ENCODE results near the gene MMP21.

MMP21 gene

DNA sequence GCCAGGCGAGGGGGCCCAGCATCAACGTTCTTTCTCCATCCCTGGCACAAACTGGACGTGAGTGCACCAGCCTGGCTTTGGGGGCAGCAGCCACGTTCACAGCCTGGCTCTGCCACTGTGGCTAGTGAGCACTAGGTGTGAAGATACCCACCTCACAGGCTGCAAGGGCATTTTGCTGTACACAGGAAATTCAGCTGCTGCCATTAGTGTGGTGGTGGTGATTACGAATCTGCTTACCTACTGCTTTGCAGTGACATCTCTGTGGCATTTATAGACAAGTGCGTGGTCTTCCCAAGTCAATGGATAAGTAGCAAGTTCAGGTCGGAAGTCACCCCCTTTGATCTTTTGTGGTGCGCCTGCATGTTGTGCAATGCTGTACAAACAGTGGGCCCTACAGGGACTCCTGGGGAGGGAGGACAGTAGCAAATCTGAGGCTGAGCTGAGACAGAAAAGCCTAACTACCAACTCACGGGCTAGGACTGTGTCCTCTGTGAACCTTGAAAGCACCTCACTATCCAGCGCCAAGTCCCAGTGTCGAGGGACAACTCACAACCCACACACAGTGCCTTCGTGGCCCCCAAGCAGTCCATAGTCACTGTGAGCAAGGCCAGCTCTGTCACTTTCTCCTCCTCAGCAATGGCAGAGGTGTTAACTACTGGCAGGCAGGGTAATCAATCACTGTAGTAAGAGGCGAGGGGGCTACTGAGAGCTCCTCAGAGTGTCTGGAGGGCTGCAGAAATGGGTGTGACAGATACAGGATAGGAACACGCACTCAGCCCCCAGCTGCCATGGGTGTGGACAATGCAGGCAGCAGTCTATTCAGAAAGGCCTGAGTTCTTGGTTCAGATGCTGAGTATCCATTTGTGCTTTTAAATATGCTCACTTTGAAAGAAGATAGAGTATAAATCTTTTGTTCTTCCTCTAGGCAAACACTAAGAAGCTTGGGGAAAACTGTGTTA lies 17.0 kb upstream of the MMP21 start:
- no peak for DNase-seq

DNA sequence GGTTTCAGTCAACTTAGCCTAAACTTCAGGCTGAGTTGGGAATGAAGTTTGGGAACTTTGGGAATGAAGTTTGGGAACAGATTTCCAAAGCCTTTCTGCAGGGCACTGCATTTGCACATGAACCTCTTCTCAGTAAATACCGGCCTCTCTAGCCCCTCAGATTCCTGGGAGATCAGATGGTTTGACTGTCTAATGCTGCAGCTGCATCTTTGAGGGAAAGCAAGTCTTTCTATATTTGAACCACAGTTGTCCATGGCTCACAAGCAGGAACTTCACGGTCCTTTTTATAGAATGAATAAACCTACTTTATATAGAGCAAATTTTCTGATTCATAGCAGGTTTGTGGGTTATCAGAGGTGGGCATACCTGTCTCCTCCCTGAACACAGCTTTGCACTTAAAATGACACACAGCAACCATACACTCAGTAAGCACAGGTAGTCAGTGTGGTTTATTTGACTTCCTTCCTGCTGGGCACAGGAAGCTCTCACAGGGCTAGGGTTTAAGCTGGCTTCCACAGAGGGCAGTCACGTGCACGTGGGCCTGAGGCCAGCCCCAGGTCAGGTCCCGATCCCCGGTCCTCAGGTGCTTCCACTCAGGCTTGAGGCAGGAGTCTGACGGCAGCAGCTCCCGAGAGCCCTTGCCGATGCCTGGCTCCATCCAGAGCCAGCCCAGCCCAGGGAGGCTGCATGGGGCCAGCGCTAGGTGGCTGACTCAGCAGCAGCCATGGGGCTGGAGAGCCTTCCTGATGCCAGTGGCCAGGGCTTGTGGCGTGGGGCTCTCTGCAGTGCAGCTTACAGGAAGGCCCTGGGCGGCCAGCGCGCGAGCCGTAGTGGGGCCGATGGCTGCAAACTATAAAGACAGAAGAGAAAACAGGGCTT lies 12.8 kb upstream of the MMP21 start:
- DNase-seq = no peak

DNA sequence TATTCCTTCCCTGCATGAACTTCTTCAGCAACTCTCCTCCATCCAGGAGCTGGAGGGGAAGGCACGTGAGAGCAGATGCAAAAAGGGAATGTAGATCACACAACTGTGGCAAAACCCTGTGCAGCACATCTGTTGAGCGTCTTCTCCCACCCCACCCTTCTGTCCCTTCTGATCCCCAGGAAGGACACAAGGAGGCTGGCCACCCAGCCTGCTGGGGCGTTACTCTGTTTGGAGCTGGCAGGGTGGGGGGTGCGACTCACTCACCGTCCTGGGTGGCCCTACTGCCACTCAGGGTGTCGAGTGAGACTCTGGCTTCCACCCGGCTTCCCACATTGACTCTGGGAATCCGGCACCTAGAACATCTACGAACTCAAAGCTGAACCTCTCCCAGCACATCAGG lies 10.2 kb upstream of the MMP21 start:
- no peak for DNase-seq

DNA sequence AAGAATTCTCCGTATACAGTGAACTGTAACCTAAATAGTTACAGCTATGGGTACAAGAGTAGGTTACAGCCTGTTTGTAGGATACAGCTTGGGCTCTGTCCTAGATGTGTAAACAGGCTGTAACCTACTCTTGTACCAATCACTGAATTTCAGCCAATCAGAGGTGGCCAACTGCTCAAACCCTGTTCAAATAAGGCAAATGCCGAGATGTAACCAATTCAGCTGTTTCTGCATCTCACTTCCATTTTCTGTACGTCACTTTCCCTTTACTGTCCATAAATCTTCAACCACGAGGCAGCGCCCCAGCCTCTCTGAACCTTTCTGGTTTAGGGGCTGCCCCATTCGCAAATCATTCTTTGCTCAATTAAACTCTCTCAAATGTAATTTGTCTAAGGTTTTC lies 8.3 kb upstream of the MMP21 start:
- no peak for DNase-seq

DNA sequence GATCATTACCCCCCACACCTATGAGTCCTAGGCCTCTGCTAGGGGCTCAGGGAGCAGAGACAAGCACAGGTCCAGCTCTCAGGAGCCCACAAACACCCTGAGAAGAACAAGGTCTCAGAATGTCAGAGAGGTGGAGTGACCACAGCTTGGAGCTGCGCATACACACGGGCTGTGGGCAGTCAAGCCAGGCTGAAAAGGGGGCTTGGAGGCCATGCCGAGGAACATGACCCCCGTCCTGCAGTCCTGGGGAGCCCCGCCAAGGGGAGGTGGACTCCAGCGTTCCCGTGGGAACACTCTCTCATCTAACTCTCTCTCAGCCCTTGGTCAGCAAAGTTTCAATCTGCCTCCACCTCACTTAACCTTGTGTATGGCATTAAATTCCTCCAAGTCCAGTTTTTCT lies 7.8 kb upstream of the MMP21 start:
- no peak for DNase-seq

DNA sequence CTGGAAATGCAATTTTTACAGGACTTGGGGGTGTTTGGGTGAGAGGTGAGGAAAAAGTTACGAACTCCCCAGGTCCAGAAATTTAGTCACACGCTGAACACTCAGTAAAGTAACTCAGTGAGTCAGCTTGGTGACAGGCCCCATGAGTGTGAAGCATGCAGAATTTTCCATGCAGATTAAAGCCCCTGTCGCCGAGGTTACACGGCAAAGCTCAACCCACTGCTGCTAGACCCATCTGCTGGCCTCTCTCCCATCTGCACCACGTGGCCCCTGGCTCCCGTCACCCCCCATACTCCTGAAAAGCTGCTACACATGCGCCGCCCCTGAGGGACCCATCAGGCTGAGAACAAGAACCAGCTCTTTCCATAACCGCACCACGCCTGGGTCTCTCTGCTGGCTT lies 7.0 kb upstream of the MMP21 start:
- DNase-seq = no peak

DNA sequence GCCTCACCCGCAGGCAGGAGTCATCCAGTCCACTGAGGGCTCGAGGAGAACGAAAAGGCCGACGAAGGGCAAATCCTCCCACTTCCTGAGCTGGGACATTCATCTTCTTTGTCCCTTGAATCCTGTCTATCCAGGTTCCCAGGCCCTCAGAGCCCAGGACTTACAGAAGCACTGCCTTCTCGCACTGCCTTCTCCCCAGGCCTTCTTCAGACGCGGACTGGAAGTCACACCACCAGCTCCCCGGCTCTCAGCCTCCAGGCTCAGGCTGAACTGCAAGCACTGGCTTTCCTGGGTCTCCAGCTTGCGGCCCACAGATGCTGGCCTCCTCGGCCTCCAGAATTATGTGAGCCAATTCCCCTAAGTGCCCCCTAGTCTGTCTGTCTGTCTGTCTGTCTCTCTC lies 6.4 kb upstream of the MMP21 start:
- no peak for DNase-seq

DNA sequence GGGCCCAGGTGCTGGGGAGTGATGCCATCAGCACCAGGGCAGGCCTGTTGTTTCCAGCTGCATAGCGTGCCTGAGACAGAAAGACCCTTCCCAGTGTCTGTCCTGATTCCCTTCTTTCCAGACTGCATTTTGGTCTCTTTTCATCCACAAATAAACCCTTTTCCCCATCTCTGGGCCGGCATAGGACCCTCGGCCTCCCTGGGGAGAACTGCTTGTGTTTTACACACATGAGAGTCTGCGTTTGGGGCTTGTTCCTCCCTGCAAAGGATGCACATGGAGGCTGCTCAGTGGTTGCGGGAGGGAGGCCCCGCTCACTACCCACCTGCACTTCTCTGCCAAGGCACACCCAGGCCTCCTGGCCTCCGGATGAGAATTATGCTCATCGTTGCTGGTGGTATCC lies 5.8 kb upstream of the MMP21 start:
- DNase-seq = no peak

DNA sequence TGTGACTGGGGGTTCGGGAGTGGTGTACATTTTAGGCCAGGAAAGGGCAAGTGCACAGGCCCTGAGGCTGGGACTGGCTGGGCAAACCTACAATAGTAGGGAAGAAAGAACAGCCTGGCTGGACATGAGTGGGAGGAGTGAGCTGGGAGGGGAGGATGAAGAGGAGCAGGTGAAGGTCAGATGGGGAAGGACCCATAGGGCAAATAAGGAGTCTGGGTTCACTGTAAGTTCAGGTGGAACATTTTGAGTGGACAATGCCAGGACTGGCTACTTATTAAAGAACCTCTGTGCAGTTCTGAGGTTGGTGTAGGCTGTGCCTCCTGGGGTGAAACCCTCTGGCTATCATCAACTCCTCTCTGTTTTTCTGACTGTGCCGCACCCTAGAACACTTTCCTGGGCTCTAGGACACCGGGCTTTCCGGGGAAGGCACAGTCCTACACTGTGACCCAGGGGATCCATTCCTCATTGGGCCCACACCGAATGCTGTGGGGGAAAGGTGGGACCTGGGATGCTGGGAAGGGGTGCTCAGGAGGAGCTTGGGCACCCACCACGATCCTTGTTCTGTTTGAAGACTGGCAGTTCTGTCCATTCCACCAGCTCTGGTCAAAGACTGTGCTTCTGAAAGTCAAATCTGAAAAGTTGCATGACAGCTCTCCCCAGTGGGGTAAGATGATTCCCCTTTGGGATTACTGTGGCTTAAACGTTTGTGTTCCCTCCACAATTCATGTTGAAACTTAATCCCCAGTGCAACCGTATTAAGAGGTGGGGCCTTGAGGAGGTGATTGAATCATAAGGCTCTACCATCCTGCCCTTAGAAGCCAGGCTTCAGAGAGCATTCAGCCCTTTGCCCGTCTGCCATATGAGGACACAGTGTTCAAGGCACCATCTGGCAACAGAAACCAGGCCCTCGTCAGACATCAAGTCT lies 4.0 kb upstream of the MMP21 start:
- DNase-seq = no peak

DNA sequence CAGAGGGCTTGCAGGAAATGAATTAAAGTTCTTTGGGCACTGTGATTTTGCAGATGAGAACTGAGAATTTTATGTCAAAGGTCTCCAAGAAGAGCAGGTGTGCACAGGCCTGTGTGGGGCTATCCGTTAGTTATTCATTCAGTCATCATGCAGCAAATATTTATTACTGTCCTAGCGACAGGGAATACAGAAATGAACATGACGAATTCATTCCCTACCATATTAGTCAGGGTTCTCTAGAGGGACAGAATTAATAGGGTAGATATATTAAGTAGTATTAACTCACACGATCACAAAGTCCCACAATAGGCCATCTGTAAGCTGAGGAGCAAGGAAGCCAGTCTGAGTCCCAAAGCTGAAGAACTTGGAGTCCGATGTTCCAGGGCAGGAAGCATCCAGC lies 2.9 kb upstream of the MMP21 start:
- no peak for DNase-seq

DNA sequence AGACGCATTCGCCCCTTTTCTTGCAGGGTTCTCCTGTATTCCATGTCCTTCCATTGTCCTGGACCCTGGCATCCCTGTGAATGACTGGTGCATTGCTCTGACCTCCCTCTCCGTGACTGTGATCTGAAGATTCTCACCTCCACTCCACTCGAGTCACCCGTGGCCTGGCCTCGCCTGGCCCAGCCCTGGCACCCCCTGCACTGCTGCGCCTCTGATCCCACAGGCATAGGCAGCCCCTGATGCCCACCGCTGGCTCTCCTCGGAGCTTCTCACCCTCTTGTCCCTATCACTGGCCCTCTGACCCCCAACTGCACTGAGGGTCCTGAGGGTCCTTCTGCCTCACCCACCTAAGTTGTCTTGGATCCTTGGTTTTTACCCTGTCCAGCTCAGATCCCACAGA lies 2.2 kb upstream of the MMP21 start:
- no peak for DNase-seq

DNA sequence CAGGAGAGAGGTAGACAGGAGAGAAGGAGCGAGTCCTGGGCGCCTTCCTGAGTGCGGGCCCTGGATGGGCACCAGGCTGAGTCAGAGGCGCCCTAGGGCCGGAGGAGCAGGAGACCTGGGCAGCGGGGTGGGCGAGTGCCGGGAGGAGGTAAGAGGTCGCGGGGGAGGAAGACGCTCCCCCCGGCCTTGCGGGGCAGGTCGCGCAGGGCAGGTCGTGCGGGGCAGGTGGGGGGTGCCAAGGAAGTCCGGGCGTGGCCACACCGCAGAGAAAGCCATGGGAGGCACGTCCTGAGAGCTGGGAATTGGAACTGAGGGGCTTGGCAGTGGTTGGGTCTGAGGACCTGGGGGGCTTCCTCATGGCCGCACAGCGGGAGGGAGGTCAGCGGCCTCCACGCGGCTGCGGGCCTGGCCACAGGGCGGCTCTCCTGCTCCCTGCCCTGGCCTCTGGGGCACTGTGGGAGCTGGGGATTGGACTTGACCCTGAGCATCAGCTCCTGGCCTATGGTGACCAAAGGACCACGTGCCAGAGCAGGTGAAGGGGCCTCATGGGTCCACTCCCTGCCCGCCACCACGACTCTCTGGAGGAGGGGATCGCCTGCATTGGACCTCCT lies 935 bp downstream of the MMP21 start:
- no peak for DNase-seq

DNA sequence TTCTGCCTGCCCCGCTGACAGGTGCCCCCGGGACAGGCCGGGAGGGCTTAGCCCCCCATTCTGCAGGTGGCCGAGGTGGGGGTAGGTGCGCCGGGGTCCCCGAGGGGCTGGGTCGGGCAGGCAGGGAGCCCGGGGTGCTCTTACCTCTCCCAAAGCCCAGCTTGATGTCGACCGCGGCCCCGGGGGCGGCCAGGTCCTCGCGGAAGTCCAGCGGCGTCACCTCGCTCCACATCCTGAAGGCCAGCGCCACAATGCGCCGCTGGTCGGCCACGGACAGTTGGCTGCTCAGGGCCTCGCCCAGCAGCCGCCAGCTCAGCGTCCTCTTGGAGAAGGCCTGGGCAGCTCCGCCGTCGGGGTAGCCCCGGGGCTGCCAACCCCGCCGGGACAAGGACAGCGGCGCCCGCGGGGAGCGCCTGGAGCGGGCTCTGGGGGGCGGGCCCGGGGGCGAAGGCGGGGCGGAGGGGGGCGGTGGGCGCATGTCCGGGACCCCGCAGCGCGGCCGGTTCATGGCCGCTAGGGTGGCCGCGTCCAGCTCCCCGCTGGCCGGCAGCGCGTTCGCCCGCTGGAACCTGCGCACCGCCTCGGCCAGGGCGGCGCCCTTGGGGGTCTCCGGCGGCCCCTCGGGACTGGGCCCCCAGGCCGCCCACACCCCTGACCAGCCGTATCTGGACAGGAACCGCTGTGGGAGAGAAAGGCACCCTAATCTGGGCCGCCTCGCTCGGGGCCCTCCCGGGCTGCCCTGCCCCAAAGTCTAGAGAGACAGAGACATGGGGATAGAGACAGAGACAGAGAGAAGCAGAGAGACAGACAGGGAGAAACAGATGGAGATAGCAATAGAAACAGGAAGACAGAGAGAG lies 1.7 kb downstream of the MMP21 start:
- DNase-seq = no peak

DNA sequence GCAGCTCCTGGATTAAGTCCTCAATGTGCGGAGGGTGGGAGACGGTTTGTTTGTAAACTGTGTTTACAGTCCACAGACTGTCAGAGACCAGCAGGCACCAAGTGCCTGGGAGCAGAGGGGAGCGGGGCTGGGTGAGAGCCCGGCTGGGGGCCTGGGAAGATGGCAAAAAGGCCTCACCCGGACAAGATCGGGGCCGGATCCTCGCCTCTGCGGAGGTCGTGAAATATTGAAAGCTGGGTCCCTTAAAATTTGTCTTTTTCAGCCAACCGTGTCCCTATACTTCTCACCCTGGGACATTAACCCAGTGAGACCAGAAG lies 2.8 kb downstream of the MMP21 start:
- no peak for DNase-seq

DNA sequence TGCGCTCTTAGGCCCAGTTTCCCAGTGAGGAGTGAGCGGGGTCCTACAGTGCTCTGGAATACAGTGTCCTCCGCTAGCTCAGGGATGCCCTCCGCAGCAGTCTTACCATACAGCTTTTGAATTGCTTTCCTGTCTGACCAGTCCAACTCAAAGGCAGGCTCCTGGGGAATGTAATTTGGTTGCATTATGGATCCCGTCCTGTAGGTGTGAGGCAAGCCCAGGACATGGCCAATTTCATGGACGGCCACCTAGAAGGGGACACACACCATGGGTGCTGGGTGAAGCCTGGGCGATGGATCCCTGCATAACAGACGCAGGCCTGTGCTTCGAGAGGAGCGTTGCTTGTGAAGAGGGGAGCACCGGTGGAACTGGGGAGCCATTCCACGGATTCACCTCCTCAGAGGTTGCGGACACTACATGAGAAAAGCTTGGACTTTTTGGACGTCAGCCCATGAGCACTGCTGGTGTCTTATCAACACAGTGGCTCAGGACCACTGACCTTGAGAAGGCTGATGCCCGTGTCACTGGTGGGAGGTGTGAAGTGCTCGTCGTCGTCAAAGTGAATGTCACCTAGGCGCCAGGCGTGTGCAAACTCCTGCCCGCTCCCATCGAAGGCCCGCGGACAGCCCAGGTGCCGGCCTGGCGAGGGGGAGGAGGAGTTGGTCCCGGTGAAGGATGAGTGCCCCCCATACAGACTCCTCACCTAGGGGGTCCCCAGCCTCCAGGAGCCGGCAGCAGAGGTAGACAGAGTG lies 3.3 kb downstream of the MMP21 start:
- no peak for DNase-seq

DNA sequence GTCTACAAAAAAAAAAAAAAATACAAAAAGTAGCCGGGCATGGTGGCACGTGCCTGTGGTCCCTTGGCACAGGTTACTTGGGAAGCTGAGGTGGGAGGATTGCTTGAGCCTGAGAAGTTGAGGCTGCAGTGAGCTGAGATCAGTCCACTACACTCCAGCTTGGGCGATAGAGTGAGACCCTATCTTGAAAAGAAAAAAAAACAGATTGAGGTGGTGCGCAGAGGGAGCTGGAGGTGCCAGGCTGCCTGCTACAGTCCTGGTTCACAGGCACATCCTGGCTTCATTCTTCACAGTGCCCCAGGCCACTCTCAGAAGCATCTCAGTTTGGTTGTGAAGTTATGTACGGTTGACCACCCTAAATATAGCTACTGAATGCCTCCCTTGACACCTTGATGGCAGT lies 4.8 kb downstream of the MMP21 start:
- no peak for DNase-seq

DNA sequence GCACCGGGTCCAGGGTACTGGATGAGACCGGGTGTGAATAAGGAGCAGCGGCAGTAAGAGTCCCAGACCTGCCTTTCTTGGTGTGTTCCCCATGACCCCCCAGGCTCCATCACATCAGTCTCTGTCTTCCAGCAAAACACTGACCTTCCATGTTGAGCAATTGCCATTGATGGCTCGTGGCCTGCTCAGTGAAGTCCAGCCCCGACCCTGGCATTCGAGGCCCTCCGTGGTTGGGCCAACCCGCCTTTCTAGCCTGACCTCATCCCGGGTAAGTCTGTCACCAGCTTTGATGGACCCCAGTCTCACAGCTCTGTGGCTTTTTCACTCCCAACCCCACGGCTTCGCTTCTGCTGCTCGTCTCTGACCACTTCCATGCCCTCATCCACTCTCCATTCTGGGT lies 6.4 kb downstream of the MMP21 start:
- no peak for DNase-seq

DNA sequence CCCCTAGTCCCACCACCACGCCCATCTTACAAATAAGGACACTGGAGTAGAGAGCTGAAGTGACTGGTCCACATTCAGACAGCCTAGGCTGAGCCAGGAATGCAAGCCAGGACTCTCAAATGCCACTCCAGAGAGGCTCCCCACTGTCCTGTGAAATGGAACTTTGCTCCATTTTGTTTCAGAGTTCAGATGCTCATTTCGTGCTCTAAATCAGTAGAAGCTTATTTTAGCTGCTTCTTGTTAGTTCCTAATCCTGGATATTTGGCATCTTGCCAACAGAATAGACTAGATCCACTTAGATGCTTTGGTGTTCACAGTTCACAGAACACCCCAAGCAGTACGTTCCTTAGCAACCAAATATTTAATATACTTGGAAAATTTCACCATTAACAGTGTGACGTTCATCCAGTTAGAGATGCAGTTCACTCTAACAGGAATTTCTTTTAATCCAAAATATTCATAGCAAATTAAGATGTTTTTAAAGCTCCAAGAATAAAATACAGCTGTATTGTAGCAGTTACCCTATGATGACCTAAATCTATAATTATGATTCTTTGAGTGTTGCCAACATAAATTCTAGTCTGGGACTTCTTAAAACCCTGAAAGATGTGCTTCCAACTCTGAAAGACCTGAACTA lies 7.3 kb downstream of the MMP21 start:
- no peak for DNase-seq

DNA sequence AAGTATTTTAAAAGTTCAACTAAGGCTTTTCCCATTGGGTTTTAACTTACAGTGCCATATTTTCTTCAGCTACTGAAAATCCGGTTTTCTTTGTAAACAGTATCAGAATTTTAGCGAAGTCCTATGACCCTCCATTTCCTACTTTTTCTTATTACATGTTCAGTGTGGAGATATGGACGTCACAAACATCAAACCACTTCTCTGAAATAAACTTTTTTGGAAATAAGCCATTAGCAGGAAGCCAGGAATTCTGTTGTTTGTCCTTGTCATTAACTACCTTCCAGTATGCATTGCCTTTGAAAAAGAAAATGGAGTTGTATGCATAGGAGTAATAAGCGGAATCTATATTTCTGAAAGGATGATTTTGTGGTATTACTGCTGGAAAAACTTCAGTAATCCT lies 9.1 kb downstream of the MMP21 start:
- DNase-seq = no peak

DNA sequence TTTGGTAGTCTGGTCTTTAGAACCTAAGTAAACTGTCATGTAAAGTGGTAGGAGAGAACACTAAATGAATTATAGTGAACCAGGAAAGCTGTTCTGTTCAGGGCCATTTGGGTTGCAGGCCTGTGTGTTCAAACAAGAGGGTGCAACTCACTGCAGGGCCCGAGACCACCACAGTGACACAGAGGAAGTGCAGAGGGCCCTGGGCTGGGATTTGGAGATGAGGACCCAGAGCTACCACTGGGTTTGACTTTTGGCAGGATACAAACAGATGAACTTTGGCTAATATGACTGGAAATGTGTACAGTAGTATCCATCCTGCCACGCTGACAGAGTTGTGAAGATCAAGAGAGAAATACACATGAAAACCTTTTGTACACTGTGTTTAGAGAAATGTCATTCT lies 9.8 kb downstream of the MMP21 start:
- DNase-seq = no peak
